Skeletal muscle cell (primary cell): Measurements from ENCODE around the gene CLEC20A.
"Not testable (repeated sequence)": the region's sequence is repeated elsewhere in the genome, so short reads cannot be mapped to it uniquely, and the experiment has no call there.

Source experiments
- DNase-seq: peaks from one replicate; pipeline ENCODE4 v3.0.0-alpha.2; 2010; ENCODE audit warnings: low read depth
- H3K4me3 ChIP-seq: 2 replicates; pipeline ENCODE4 v1.5.1; 2011; ENCODE audit warnings: low read depth, mild to moderate bottlenecking, control low read depth, low read length, moderate library complexity

CLEC20A gene

GRCh38 chr1:178530502-178530901 is 33.7 kb upstream of the CLEC20A start:
- H3K4me3 ChIP-seq: no peak overlapping the region
- no peak for DNase-seq

- H3K4me3 ChIP-seq: no peak overlapping the region
- DNase-seq: peak; percentile 31
These were observed 33.3 kb upstream of the CLEC20A start for GRCh38 chr1:178530037-178530402.

DNA sequence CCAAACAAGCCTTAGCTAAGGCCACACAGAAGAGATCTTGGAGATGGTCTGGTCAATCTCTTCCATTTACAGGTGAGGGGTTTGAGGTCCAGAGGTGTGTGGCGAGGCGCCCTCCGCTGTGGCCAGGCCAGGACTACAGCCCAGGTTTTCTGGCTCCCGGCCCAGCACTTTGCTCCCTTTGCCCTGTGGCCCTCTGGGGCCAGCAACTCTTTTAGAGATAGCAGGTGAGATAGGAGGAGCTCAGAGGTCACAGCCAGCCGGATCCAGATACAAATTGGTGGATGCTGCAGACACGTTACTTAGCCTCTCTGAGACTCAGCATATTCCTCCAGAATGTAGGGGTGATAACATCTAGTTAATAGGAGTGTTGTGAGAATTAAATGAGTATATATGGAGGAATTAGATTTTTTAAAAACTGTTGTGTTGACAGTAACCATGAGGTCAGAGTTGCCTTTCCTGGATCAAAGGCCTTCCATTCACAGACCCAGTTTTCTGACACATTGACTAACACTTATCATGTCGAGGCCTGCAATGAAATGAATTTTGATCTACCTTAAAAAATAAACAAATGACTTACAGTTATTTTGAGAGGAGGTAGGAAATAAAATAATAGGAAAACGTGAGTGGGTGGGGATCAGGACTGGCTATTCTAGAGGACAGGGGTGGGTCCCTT is 32.7 kb upstream of the CLEC20A start:
- DNase-seq: no peak
- H3K4me3 ChIP-seq: no peak overlapping the region

DNA sequence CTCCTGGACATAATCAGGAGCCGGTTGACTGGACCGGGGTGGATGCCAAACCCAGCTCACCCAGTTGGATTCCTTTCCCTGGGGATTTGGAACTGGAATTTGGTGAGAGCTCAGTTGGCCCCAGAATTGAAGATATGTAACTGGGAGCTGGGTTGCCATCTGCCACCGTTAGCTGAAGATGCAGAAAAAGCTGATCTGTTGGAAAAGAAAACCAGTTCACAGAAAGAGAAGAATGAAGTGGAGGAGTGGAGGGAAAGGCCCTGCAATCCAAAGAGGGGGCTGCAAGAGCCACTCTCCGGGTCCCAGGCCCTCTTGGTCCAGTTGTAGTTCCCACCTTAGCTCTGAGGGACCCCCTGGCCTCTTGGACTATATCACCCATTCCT is 32.2 kb upstream of the CLEC20A start:
- DNase-seq: no peak
- no peak overlapping the region for H3K4me3 ChIP-seq

- DNase-seq: no peak
- no peak overlapping the region for H3K4me3 ChIP-seq
These were observed 31.6 kb upstream of the CLEC20A start for GRCh38 chr1:178528228-178528952.

DNA sequence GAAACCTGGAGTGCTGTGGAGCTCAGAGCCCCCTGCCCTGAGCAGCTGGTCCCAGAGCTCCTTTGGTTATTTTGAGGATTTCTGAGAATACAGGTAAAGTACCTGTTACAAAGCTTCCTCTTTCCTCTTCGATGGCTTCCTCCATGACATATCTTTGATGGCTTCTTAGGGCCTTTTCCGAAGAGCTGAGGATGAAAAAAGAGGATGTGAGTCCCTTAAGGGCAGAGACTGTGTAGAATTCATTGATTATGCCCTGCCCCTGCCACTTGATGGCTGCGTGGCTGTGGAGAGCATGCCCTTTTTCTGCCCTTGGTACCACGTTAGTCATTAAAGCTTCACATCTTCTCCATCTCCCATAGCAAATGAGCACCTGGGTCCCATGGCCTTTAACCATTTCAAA is 30.4 kb upstream of the CLEC20A start:
- no peak for DNase-seq
- no peak overlapping the region for H3K4me3 ChIP-seq

DNA sequence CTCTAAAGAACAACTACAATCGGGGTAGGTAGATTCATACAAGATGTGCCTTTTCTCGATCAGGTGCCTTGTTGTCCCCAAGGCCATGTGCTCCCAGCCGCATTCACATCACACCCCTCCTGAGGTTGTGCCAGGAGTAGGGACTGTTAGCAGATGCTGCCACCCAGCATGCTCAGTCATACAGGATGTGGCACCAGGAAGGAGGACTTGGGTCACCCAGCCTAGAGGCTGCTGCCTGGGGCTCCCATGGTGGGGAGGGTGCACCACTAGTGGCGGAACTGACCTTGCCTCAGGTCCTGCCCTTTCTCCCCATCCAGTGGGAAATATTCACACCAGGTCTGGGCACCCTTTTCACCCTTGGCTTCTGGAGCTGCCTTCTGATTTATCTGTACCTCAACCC is 24.5 kb upstream of the CLEC20A start:
- DNase-seq: no peak
- no peak overlapping the region for H3K4me3 ChIP-seq

GRCh38 chr1:178520803-178521202 is 24.0 kb upstream of the CLEC20A start:
- no peak for DNase-seq
- no peak overlapping the region for H3K4me3 ChIP-seq

DNA sequence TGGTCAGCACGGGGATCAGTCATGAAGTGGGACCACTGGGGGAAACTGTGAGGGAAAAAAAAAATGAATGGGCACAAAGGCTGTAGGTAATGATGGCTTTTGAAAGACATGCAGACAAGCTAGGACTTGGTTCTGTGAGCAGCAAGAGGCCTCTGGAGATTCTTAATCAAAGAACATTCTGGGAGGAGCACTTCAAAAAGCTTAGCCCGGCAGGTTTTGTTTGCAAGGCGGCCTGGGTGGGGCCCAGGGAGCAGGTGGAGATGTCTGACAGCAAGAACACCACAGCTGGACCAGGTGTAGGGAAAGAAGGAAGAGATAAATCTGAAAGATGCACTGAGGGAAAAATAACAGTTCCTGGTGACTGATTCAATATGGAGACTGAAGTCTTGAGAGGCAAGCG is 22.1 kb upstream of the CLEC20A start:
- H3K4me3 ChIP-seq: no peak overlapping the region
- no peak for DNase-seq

DNA sequence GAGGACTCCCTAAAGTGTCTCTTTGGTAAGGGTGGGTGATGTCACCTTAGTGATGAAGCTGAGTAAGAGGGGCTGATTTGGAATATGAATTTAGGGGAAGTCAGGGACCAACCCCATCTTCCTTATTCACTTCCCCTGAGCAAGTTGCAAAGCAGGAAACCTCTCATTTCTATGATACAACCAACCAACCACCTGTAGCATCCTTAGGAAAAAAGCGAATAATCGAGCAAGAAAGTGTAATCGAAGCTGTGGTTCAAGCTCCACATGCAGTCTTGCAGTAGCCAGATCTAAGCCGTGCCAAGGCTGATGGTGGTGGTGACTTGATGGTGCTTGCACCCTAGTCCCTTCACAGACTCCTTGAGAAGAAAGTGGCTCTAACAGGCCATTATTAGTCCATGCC is 19.3 kb upstream of the CLEC20A start:
- H3K4me3 ChIP-seq: no peak overlapping the region
- DNase-seq: no peak

GRCh38 chr1:178513278-178513983 is 16.7 kb upstream of the CLEC20A start:
- no peak overlapping the region for H3K4me3 ChIP-seq
- no peak for DNase-seq

GRCh38 chr1:178512566-178513277 is 16.0 kb upstream of the CLEC20A start, which contains the start of gene TEX35:
TEX35 (plus strand) TSS chr1:178513109; CDS start chr1:178513189, 80 bp downstream.
- no peak for DNase-seq
- no peak within 1 kb of the TSS for H3K4me3 ChIP-seq

- DNase-seq: no peak
- H3K4me3 ChIP-seq: no peak overlapping the region
These were observed 13.4 kb upstream of the CLEC20A start for GRCh38 chr1:178510155-178510554.

GRCh38 chr1:178509414-178510007 is 12.7 kb upstream of the CLEC20A start:
- no peak for DNase-seq
- H3K4me3 ChIP-seq: no peak overlapping the region

GRCh38 chr1:178506669-178507068 is 9.9 kb upstream of the CLEC20A start:
- H3K4me3 ChIP-seq: no peak overlapping the region
- no peak for DNase-seq

DNA sequence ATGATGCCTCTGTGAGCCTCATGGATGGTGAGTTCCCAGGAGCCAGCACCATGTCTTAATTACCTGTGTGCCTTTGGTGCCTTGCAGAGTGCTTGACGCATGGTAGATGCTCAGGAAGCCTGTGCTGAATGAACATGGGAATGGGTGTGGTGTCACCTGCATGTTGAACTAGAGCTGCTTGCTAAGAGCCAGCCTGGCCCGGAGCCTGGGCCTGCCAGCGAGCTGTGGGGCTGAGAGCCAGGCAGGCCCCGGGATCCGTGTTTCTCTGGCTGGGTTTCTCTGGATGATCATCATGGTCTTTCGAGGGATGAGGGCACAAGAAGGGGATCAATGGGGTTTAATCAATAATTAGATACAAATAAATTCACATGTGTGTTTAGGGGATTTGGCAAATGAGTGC is 9.4 kb upstream of the CLEC20A start:
- H3K4me3 ChIP-seq: no peak overlapping the region
- no peak for DNase-seq

DNA sequence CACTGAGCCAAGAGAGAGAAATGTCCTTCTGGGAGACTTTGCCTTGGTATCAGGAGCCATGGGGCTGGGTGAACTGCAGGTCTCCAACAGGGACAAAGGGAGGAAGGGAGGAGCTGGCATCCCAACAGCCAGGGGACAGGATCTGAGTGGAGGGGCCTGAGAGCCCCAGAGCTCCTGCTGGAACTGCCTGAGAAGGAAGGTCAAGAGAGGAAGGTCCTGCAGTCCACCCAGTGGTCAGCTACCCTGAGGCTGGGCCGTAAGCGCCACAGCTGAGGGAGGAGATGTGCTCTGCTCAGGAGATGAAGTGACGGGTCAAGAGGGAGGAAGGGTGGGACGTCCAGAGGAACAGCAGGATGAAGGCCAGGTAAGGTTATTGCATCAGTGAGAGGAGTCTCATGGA is 7.5 kb upstream of the CLEC20A start:
- no peak for DNase-seq
- no peak overlapping the region for H3K4me3 ChIP-seq

DNA sequence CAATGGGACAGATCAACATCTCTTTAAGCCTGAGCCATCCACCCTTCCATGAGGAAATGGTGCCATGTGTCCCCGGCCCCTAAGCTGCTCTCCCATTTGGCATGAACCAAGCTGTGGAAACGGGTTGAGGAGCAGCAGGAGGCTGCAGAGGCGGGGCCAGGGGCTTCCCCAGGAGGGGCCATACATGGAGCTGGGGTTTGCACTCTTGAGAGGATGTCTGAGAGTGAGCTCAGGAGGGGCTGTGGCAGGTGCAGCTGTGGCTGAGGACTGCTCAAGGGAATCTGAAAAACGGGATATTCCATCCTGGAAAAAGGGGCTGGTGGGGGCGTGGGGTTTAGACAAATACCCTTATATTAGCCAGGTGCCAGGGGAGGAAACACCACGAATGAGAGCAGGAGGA is 7.1 kb upstream of the CLEC20A start:
- no peak overlapping the region for H3K4me3 ChIP-seq
- no peak for DNase-seq

- not testable (repeated sequence) for DNase-seq, H3K4me3 ChIP-seq
These were observed 6.6 kb upstream of the CLEC20A start for GRCh38 chr1:178503316-178503715.

- no peak for DNase-seq
- no peak overlapping the region for H3K4me3 ChIP-seq
These were observed 6.1 kb upstream of the CLEC20A start for GRCh38 chr1:178502856-178503255.
